HG03139 (cell line): ENCODE results near the gene QPRT.
"Not testable (repeated sequence)": the region's sequence is repeated elsewhere in the genome, so short reads cannot be mapped to it uniquely, and the experiment has no call there.

Experiments
- ATAC-seq: cut with Tn5 transposase; IDR thresholded peaks from one replicate; pipeline ENCODE4 v1.9.1; 2021; ENCODE audit not compliant: unreplicated experiment

The QPRT gene

GRCh38 chr16:29714396-29714795, 35.4 kb downstream of the QPRT start:
- ATAC-seq: no peak

- no peak for ATAC-seq
Measured at GRCh38 chr16:29714972-29715371, 36.0 kb downstream of the QPRT start.

- no peak for ATAC-seq
Measured at GRCh38 chr16:29717113-29717512, 38.1 kb downstream of the QPRT start.

- no peak for ATAC-seq
Measured at GRCh38 chr16:29719063-29719462, 40.1 kb downstream of the QPRT start.

- no peak for ATAC-seq
Measured at GRCh38 chr16:29720703-29721102, 41.7 kb downstream of the QPRT start.

- ATAC-seq: not testable (repeated sequence)
Measured at GRCh38 chr16:29721167-29721879, 42.3 kb downstream of the QPRT start.

GRCh38 chr16:29726845-29727377, 47.9 kb downstream of the QPRT start:
- no peak for ATAC-seq

- ATAC-seq: no peak
Measured at GRCh38 chr16:29727452-29727851, 48.5 kb downstream of the QPRT start.

- no peak for ATAC-seq
Measured at GRCh38 chr16:29729116-29729521, 50.1 kb downstream of the QPRT start.

GRCh38 chr16:29730649-29731048, 51.7 kb downstream of the QPRT start:
- no peak for ATAC-seq

- not testable (repeated sequence) for ATAC-seq
Measured at GRCh38 chr16:29731768-29732601, 53.0 kb downstream of the QPRT start.

- no peak for ATAC-seq
Measured at GRCh38 chr16:29734786-29735185, 55.8 kb downstream of the QPRT start.

- ATAC-seq: no peak
Measured at GRCh38 chr16:29736112-29736511, 57.1 kb downstream of the QPRT start.

- ATAC-seq: no peak
Measured at GRCh38 chr16:29736764-29737163, 57.8 kb downstream of the QPRT start.

GRCh38 chr16:29737713-29738112, 58.7 kb downstream of the QPRT start:
- no peak for ATAC-seq

GRCh38 chr16:29738514-29738913, 59.5 kb downstream of the QPRT start:
- no peak for ATAC-seq

GRCh38 chr16:29739927-29740629, 61.1 kb downstream of the QPRT start:
- ATAC-seq: not testable (repeated sequence)

- not testable (repeated sequence) for ATAC-seq
Measured at GRCh38 chr16:29740630-29741015, 61.6 kb downstream of the QPRT start.

GRCh38 chr16:29742683-29743275, 63.8 kb downstream of the QPRT start:
- no peak for ATAC-seq

GRCh38 chr16:29743475-29743826, 64.5 kb downstream of the QPRT start:
- ATAC-seq: no peak
